Liver (tissue), 9 donors: ENCODE measurements around the gene ALOX15. TPM values are rescaled to one million over a fixed set of nuclear protein-coding genes. Genes with fewer than 3 reads are reported as not detected.

Experiments
- DNase-seq: peaks from one replicate; pipeline ENCODE4 v3.0.0-alpha.2; 2017; ENCODE audit warnings: low spot score
- H3K27ac ChIP-seq, 2 donors: one replicate each; pipeline ENCODE4 v1.7.0; 2013; ENCODE audit warnings: inconsistent platforms in 2 of 2, low read length in 2 of 2, control low read depth in 1 of 2, low read depth in 1 of 2, mild to moderate bottlenecking in 1 of 2
- H3K27me3 ChIP-seq, 4 donors: one replicate each; pipeline versions ENCODE4 v1.6.1 to v1.7.0; 2013; ENCODE audit warnings: low read length in 3 of 4, inconsistent platforms in 1 of 4, mild to moderate bottlenecking in 1 of 4, moderate library complexity in 1 of 4; ENCODE audit not compliant: control insufficient read depth in 4 of 4, insufficient read depth in 4 of 4
- H3K36me3 ChIP-seq, 4 donors: one replicate each; pipeline versions ENCODE4 v1.6.1 to v1.7.0; 2013; ENCODE audit warnings: low read length in 3 of 4, mild to moderate bottlenecking in 3 of 4, low read depth in 1 of 4, moderate library complexity in 1 of 4; ENCODE audit not compliant: control insufficient read depth in 4 of 4, insufficient read depth in 3 of 4
- H3K4me1 ChIP-seq, 4 donors: one replicate each; pipeline versions ENCODE4 v1.6.1 to v1.7.0; 2013; ENCODE audit warnings: low read length in 3 of 4, mild to moderate bottlenecking in 3 of 4, moderate library complexity in 1 of 4; ENCODE audit not compliant: control insufficient read depth in 4 of 4, insufficient read depth in 4 of 4
- H3K4me3 ChIP-seq, 3 donors: one replicate each; pipeline versions ENCODE4 v1.6.1 to v1.7.0; 2013; ENCODE audit warnings: low read length in 3 of 3, control low read depth in 1 of 3, low read depth in 1 of 3, mild to moderate bottlenecking in 1 of 3
- H3K9ac ChIP-seq, 2 donors: one replicate each; pipeline ENCODE4 v1.7.0; 2013; ENCODE audit warnings: low read length in 2 of 2, mild to moderate bottlenecking in 2 of 2, moderate library complexity in 2 of 2, control low read depth in 1 of 2, low read depth in 1 of 2
- H3K9me3 ChIP-seq, 4 donors: one replicate each; pipeline versions ENCODE4 v1.6.1 to v1.7.0; 2013; ENCODE audit warnings: low read length in 3 of 4; ENCODE audit not compliant: control insufficient read depth in 4 of 4
- ATF3 ChIP-seq: IDR thresholded peaks from 2 replicates; pipeline ENCODE4 v1.6.1; 2016; ENCODE audit warnings: antibody characterized with exemption
- CTCF ChIP-seq: fragments of 150-350 bp; IDR thresholded peaks from 2 replicates; pipeline ENCODE4 v1.5.1; 2017; ENCODE audit warnings: improper control_type of control experiment, low read depth, low read length; ENCODE audit not compliant: missing input control
- EGR1 ChIP-seq, 2 donors: IDR thresholded peaks; 2 replicates each; pipeline ENCODE4 v1.6.1; 2016 to 2018; ENCODE audit warnings: antibody characterized with exemption in 2 of 2, low read depth in 2 of 2
- FOXA1 ChIP-seq: IDR thresholded peaks from 2 replicates; pipeline ENCODE4 v1.6.1; 2016; ENCODE audit warnings: antibody characterized with exemption
- FOXA2 ChIP-seq: IDR thresholded peaks from 2 replicates; pipeline ENCODE4 v1.6.1; 2016; ENCODE audit warnings: antibody characterized with exemption
- GABPA ChIP-seq, 2 donors: IDR thresholded peaks in 1 of 2; conservative IDR thresholded peaks in 1 of 2; 2 replicates each; pipeline ENCODE4 v1.6.1; 2016; ENCODE audit warnings: antibody characterized with exemption in 2 of 2, mild to moderate bottlenecking in 1 of 2, moderate library complexity in 1 of 2
- HNF4A ChIP-seq, 2 donors: conservative IDR thresholded peaks; 2 replicates each; pipeline ENCODE4 v1.6.1; 2016; ENCODE audit warnings: antibody characterized with exemption in 2 of 2, mild to moderate bottlenecking in 2 of 2
- HNF4G ChIP-seq: IDR thresholded peaks from 2 replicates; pipeline ENCODE4 v1.6.1; 2016; ENCODE audit warnings: antibody characterized with exemption
- JUND ChIP-seq, 2 donors: IDR thresholded peaks; 2 replicates each; pipeline ENCODE4 v1.6.1; 2016; ENCODE audit warnings: antibody characterized with exemption in 2 of 2
- MAX ChIP-seq: IDR thresholded peaks from 2 replicates; pipeline ENCODE4 v1.6.1; 2016; ENCODE audit warnings: antibody characterized with exemption
- NR2F2 ChIP-seq: IDR thresholded peaks from 2 replicates; pipeline ENCODE4 v1.6.1; 2016; ENCODE audit warnings: antibody characterized with exemption
- RAD21 ChIP-seq, 2 donors: IDR thresholded peaks; 2 replicates each; pipeline ENCODE4 v1.6.1; 2016; ENCODE audit warnings: antibody characterized with exemption in 2 of 2, mild to moderate bottlenecking in 2 of 2
- REST ChIP-seq: IDR thresholded peaks from 2 replicates; pipeline ENCODE4 v1.6.1; 2016; ENCODE audit warnings: antibody characterized with exemption, mild to moderate bottlenecking
- RXRA ChIP-seq, 2 donors: IDR thresholded peaks; 2 replicates each; pipeline ENCODE4 v1.6.1; 2017 to 2018; ENCODE audit warnings: antibody characterized with exemption in 2 of 2, mild to moderate bottlenecking in 1 of 2
- SP1 ChIP-seq: IDR thresholded peaks from 2 replicates; pipeline ENCODE4 v1.6.1; 2018; ENCODE audit warnings: antibody characterized with exemption, mild to moderate bottlenecking
- TAF1 ChIP-seq: conservative IDR thresholded peaks from 2 replicates; pipeline ENCODE4 v1.6.1; 2016; ENCODE audit warnings: antibody characterized with exemption, mild to moderate bottlenecking
- YY1 ChIP-seq: IDR thresholded peaks from 2 replicates; pipeline ENCODE4 v1.6.1; 2016; ENCODE audit warnings: antibody characterized with exemption, mild to moderate bottlenecking
- ZBTB33 ChIP-seq: IDR thresholded peaks from 2 replicates; pipeline ENCODE4 v1.6.1; 2016; ENCODE audit warnings: antibody characterized with exemption
- WGBS: extraction: QIAGEN DNeasy Blood & Tissue Kit; methylation state at CpG from one replicate; pipeline ENCODE4 v1.1.7; 2013; 5-methylcytosine and 5-hydroxymethylcytosine counted together
- polyA plus RNA-seq, 2 donors: library from polyadenylated mRNA; stranded (reverse) in 1 of 2; unstranded in 1 of 2; fragments of 200-250 nt in 1 of 2; fragments of >200 nt in 1 of 2; fragmentation: Nextera tagmentation in 1 of 2; extraction: Ambion mirVana in 1 of 2; gene quantifications; one replicate each; pipeline versions ENCODE4 v1.2.1 to v1.2.3, GENCODE V29; 2013 to 2015
- total RNA-seq, 2 donors: library from RNA; depleted of rRNA; stranded (reverse); fragments of >200 nt; gene quantifications; one replicate each; pipeline ENCODE4 v1.2.3, GENCODE V29; 2014
- donor health status: healthy.
- donor health status: healthy.
- donor health status: healthy.
- donor health status: healthy.
- donor health status: healthy.

Gene ALOX15
- total and polyA plus RNA-seq, 4 donors: 0.03 to 1.7 TPM; not detected in 2

GRCh38 chr17:4674685-4674998 is 33.2 kb upstream of the ALOX15 start:
- no peaks in the 10 kb centered on the region for H3K9me3 ChIP-seq
- WGBS: 94% methylated on average over 8 of the region's 8 CpGs
- no peak for DNase-seq
- H3K27me3 ChIP-seq: no peaks in the 10 kb centered on the region
- H3K4me1 ChIP-seq: no peaks in the 10 kb centered on the region
- no peak overlapping the region for H3K4me3 ChIP-seq
- H3K9ac ChIP-seq: no peak overlapping the region
- no peak overlapping the region for H3K27ac ChIP-seq
- no peak for TF ChIP-seq YY1
- no peak for TF ChIP-seq FOXA2
- peaks cover 20 to 66% (median 34%) of the 10 kb centered on the region in 4 donors for H3K36me3 ChIP-seq

GRCh38 chr17:4673986-4674684 is 32.7 kb upstream of the ALOX15 start:
- peaks cover 20 to 66% (median 34%) of the 10 kb centered on the region in 4 donors for H3K36me3 ChIP-seq
- no peak overlapping the region for H3K27ac ChIP-seq
- H3K9ac ChIP-seq: no peak overlapping the region
- H3K4me1 ChIP-seq: no peaks in the 10 kb centered on the region
- H3K9me3 ChIP-seq: no peaks in the 10 kb centered on the region
- 96% methylated on average over 27 of the region's 27 CpGs for WGBS
- H3K27me3 ChIP-seq: no peaks in the 10 kb centered on the region
- TF ChIP-seq EGR1 (IDR thresholded peaks at IDR 0.05; ENCODE audit: low read depth in 2 of 2) (no peak), ATF3 (no peak), RXRA (IDR thresholded peaks at IDR 0.05) (no peak), HNF4A (conservative IDR thresholded peaks at IDR 0.05) (no peak), GABPA (IDR thresholded peaks at IDR 0.05 in 1 of 2, conservative IDR thresholded peaks at IDR 0.05 in 1 of 2) (no peak), FOXA2 (no peak), MAX (no peak), TAF1 (no peak), JUND (IDR thresholded peaks at IDR 0.05) (no peak), FOXA1 (no peak), HNF4G (no peak), YY1 (no peak)
- H3K4me3 ChIP-seq: no peak overlapping the region
- no peak for DNase-seq

- no peaks in the 10 kb centered on the region for H3K4me1 ChIP-seq
- H3K9me3 ChIP-seq: no peaks in the 10 kb centered on the region
- H3K36me3 ChIP-seq: peaks cover 20 to 62% (median 31%) of the 10 kb centered on the region in 4 donors
- H3K4me3 ChIP-seq: no peak overlapping the region
- H3K27me3 ChIP-seq: no peaks in the 10 kb centered on the region
- 93% methylated on average over 11 of the region's 11 CpGs for WGBS
- H3K27ac ChIP-seq: no peak overlapping the region
- no peak overlapping the region for H3K9ac ChIP-seq
- no peak for TF ChIP-seq ATF3
- TF ChIP-seq NR2F2: no peak
- no peak for TF ChIP-seq FOXA1
- no peak for TF ChIP-seq RAD21 (IDR thresholded peaks at IDR 0.05)
- no peak for TF ChIP-seq JUND (IDR thresholded peaks at IDR 0.05)
- no peak for TF ChIP-seq CTCF
- no peak for TF ChIP-seq ZBTB33
- no peak for TF ChIP-seq EGR1 (IDR thresholded peaks at IDR 0.05; ENCODE audit: low read depth in 2 of 2)
- no peak for TF ChIP-seq YY1
- TF ChIP-seq HNF4G: no peak
- no peak for TF ChIP-seq GABPA (IDR thresholded peaks at IDR 0.05 in 1 of 2, conservative IDR thresholded peaks at IDR 0.05 in 1 of 2)
- TF ChIP-seq RXRA (IDR thresholded peaks at IDR 0.05): no peak
- no peak for TF ChIP-seq SP1
- no peak for TF ChIP-seq REST
- no peak for TF ChIP-seq HNF4A (conservative IDR thresholded peaks at IDR 0.05)
- no peak for TF ChIP-seq MAX
- no peak for TF ChIP-seq FOXA2
- no peak for TF ChIP-seq TAF1
- no peak for DNase-seq
Measured at GRCh38 chr17:4673169-4673568, 31.7 kb upstream of the ALOX15 start.
